Fibroblast of lung (primary cell): ENCODE results near the gene AFP.

ENCODE experiments used
- EZH2 ChIP-seq: IDR thresholded peaks from 2 replicates; pipeline ENCODE4 v1.5.1; 2012; ENCODE audit warnings: low read length, control low read depth, mild to moderate bottlenecking; ENCODE audit errors: missing control alignments
- TF ChIP-seq, protein P1 (sequence below), 2 donors: IDR thresholded peaks in 1 of 2; conservative IDR thresholded peaks in 1 of 2; 1 replicate in 1 of 2; 2 replicates in 1 of 2; pipeline ENCODE4 v1.5.1; 2011 to 2012; ENCODE audit warnings: low read length in 2 of 2, control low read depth in 1 of 2, inconsistent platforms in 1 of 2, low read depth in 1 of 2, mild to moderate bottlenecking in 1 of 2

DNA sequence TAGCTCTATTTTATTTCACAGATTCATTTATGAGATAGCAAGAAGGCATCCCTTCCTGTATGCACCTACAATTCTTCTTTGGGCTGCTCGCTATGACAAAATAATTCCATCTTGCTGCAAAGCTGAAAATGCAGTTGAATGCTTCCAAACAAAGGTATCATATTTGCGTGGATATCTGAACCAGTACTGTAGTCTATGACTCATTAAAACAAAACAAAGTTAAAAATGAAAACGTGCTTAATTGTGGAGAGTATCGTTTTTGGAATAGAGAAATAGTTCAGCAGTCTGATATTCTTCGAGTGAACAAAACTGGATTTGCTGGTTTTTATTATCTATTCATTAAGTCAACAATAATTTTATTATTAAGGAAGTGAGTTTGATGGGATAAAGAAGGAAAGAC lies 6.3 kb downstream of the AFP start:
- TF ChIP-seq, protein P1, sequence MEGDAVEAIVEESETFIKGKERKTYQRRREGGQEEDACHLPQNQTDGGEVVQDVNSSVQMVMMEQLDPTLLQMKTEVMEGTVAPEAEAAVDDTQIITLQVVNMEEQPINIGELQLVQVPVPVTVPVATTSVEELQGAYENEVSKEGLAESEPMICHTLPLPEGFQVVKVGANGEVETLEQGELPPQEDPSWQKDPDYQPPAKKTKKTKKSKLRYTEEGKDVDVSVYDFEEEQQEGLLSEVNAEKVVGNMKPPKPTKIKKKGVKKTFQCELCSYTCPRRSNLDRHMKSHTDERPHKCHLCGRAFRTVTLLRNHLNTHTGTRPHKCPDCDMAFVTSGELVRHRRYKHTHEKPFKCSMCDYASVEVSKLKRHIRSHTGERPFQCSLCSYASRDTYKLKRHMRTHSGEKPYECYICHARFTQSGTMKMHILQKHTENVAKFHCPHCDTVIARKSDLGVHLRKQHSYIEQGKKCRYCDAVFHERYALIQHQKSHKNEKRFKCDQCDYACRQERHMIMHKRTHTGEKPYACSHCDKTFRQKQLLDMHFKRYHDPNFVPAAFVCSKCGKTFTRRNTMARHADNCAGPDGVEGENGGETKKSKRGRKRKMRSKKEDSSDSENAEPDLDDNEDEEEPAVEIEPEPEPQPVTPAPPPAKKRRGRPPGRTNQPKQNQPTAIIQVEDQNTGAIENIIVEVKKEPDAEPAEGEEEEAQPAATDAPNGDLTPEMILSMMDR (conservative IDR thresholded peaks at IDR 0.05 in 1 of 2, IDR thresholded peaks at IDR 0.05 in 1 of 2; ENCODE audit: low read depth in 1 of 2, low read length in 2 of 2), result no peak
- TF ChIP-seq EZH2, result no peak
